ENCODE results near the gene CDC25B. TPM values are rescaled to one million over a fixed set of nuclear protein-coding genes. Genes with fewer than 3 reads are reported as not detected.
"Not testable (repeated sequence)": the region's sequence is repeated elsewhere in the genome, so short reads cannot be mapped to it uniquely, and the experiment has no call there.

The CDC25B gene
- total and polyA plus RNA-seq, 2 donors from 2014 or later: 24.1 to 40.3 TPM

GRCh38 chr20:3836132-3836531 lies 40.0 kb downstream of the CDC25B start:
- Histone ChIP-seq H3K9me3 (ENCODE audit: control insufficient read depth in 2 of 3, insufficient read depth in 1 of 3, low read length in 3 of 3) (no peaks in the 10 kb centered on the region), H3K4me1 (ENCODE audit: control insufficient read depth in 2 of 3, insufficient read depth in 2 of 3, low read depth in 1 of 3, low read length in 3 of 3) (no peaks in the 10 kb centered on the region), H3K27me3 (ENCODE audit: control insufficient read depth, insufficient read depth, low read length) (no peaks in the 10 kb centered on the region), H3K4me3 (ENCODE audit: low read length in 3 of 3) (no peak overlapping the region), H3K9ac (ENCODE audit: low read length in 3 of 3) (no peak overlapping the region), H3K36me3 (ENCODE audit: control insufficient read depth in 2 of 3, insufficient read depth in 3 of 3, low read length in 3 of 3) (no peaks in the 10 kb centered on the region), H3K27ac (ENCODE audit: low read depth in 2 of 2, low read length in 2 of 2) (no peak overlapping the region)
- no peak for DNase-seq
- TF ChIP-seq CTCF (IDR thresholded peaks at IDR 0.05; ENCODE audit: borderline replicate concordance, extremely low read depth, insufficient read depth): no peak
- no peak for FAIRE-seq
- intact Hi-C loops (cut with DNase I): no loop called here

GRCh38 chr20:3839328-3839727 lies 43.2 kb downstream of the CDC25B start:
- Histone ChIP-seq H3K36me3 (ENCODE audit: control insufficient read depth in 2 of 3, insufficient read depth in 3 of 3, low read length in 3 of 3) (no peaks in the 10 kb centered on the region), H3K9me3 (ENCODE audit: control insufficient read depth in 2 of 3, insufficient read depth in 1 of 3, low read length in 3 of 3) (no peaks in the 10 kb centered on the region), H3K27me3 (ENCODE audit: control insufficient read depth, insufficient read depth, low read length) (no peaks in the 10 kb centered on the region), H3K27ac (ENCODE audit: low read depth in 2 of 2, low read length in 2 of 2) (no peak overlapping the region), H3K4me3 (ENCODE audit: low read length in 3 of 3) (no peak overlapping the region), H3K9ac (ENCODE audit: low read length in 3 of 3) (no peak overlapping the region), H3K4me1 (ENCODE audit: control insufficient read depth in 2 of 3, insufficient read depth in 2 of 3, low read depth in 1 of 3, low read length in 3 of 3) (no peaks in the 10 kb centered on the region)
- TF ChIP-seq CTCF (IDR thresholded peaks at IDR 0.05; ENCODE audit: borderline replicate concordance, extremely low read depth, insufficient read depth): no peak
- FAIRE-seq: no peak
- intact Hi-C loops (cut with DNase I): no loop called here
- no peak for DNase-seq

- H3K27ac ChIP-seq (ENCODE audit: low read depth in 2 of 2, low read length in 2 of 2); FAIRE-seq; intact Hi-C loops (cut with DNase I): not testable (repeated sequence)
These were observed 44.1 kb downstream of the CDC25B start for GRCh38 chr20:3840201-3840600.

GRCh38 chr20:3842348-3842930 lies 46.3 kb downstream of the CDC25B start:
- H3K36me3 ChIP-seq (ENCODE audit: control insufficient read depth in 2 of 3, insufficient read depth in 3 of 3, low read length in 3 of 3): no peaks in the 10 kb centered on the region
- no peaks in the 10 kb centered on the region for H3K27me3 ChIP-seq (ENCODE audit: control insufficient read depth, insufficient read depth, low read length)
- no peak for DNase-seq
- H3K9ac ChIP-seq (ENCODE audit: low read length in 3 of 3): no peak overlapping the region
- no peaks in the 10 kb centered on the region for H3K4me1 ChIP-seq (ENCODE audit: control insufficient read depth in 2 of 3, insufficient read depth in 2 of 3, low read depth in 1 of 3, low read length in 3 of 3)
- no peak for FAIRE-seq
- no peak overlapping the region for H3K4me3 ChIP-seq (ENCODE audit: low read length in 3 of 3)
- intact Hi-C loops (cut with DNase I): no loop called here
- no peak overlapping the region for H3K27ac ChIP-seq (ENCODE audit: low read depth in 2 of 2, low read length in 2 of 2)
- no peak for TF ChIP-seq CTCF (IDR thresholded peaks at IDR 0.05; ENCODE audit: borderline replicate concordance, extremely low read depth, insufficient read depth)
- no peaks in the 10 kb centered on the region for H3K9me3 ChIP-seq (ENCODE audit: control insufficient read depth in 2 of 3, insufficient read depth in 1 of 3, low read length in 3 of 3)

More at GRCh38 chr20:3840201-3840600, 44.1 kb downstream of the CDC25B start:
- H3K27me3 ChIP-seq (ENCODE audit: control insufficient read depth, insufficient read depth, low read length); DNase-seq; H3K4me1 ChIP-seq (ENCODE audit: control insufficient read depth in 2 of 3, insufficient read depth in 2 of 3, low read depth in 1 of 3, low read length in 3 of 3); H3K9ac ChIP-seq (ENCODE audit: low read length in 3 of 3); H3K9me3 ChIP-seq (ENCODE audit: control insufficient read depth in 2 of 3, insufficient read depth in 1 of 3, low read length in 3 of 3); H3K4me3 ChIP-seq (ENCODE audit: low read length in 3 of 3); H3K36me3 ChIP-seq (ENCODE audit: control insufficient read depth in 2 of 3, insufficient read depth in 3 of 3, low read length in 3 of 3): not testable (repeated sequence)

Measured in kidney (tissue), 14 donors.